GM12873 (cell line): ENCODE results near the gene DMKN.

ENCODE experiments used
- TF ChIP-seq, protein P1 (sequence below): IDR thresholded peaks from 2 replicates; pipeline ENCODE4 v1.5.1; 2012; ENCODE audit warnings: low read depth, mild to moderate bottlenecking, moderate library complexity, low read length, control low read depth; ENCODE audit not compliant: insufficient read depth; ENCODE audit errors: missing control alignments

The DMKN gene, protein sequence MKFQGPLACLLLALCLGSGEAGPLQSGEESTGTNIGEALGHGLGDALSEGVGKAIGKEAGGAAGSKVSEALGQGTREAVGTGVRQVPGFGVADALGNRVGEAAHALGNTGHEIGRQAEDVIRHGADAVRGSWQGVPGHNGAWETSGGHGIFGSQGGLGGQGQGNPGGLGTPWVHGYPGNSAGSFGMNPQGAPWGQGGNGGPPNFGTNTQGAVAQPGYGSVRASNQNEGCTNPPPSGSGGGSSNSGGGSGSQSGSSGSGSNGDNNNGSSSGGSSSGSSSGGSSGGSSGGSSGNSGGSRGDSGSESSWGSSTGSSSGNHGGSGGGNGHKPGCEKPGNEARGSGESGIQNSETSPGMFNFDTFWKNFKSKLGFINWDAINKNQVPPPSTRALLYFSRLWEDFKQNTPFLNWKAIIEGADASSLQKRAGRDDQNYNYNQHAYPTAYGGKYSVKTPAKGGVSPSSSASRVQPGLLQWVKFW

DNA sequence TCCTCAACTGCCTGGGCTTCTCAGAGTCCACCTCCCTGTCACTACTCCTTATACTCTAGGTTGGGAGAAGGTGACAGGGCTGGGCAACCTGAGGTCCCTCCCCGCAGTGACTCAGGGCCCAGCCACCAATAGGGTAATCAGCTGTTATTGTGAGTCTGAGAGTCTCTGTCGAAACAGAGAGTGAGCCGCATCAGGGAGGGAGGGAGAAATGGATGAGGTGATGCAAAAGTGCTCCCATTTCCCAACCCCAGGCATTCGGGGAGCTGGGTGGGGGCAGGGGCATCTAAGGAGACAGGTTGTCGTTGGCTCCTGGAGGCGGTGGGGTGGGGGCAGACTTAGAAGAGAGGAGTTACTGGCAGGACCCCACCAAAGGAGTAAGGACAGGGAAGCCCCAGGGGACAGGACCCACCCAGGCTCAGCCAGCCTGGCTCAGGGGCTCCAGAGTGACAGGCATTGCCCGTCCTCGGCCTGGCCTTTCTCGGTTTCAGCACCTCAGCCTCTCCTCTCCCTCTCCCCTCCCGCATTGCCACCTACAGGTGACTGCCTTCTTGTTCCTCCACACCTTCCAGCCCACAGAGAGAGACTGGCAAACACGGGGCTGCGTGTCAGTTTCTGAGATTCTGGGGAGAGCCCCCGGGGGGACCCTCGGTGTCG is at the start of gene DMKN:
DMKN (minus strand) TSS at position 22 of the 654 bp plus-strand sequence. CDS start 174 bp downstream, outside the sequence.
- TF ChIP-seq, protein P1, sequence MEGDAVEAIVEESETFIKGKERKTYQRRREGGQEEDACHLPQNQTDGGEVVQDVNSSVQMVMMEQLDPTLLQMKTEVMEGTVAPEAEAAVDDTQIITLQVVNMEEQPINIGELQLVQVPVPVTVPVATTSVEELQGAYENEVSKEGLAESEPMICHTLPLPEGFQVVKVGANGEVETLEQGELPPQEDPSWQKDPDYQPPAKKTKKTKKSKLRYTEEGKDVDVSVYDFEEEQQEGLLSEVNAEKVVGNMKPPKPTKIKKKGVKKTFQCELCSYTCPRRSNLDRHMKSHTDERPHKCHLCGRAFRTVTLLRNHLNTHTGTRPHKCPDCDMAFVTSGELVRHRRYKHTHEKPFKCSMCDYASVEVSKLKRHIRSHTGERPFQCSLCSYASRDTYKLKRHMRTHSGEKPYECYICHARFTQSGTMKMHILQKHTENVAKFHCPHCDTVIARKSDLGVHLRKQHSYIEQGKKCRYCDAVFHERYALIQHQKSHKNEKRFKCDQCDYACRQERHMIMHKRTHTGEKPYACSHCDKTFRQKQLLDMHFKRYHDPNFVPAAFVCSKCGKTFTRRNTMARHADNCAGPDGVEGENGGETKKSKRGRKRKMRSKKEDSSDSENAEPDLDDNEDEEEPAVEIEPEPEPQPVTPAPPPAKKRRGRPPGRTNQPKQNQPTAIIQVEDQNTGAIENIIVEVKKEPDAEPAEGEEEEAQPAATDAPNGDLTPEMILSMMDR: peak; percentile 24

DNA sequence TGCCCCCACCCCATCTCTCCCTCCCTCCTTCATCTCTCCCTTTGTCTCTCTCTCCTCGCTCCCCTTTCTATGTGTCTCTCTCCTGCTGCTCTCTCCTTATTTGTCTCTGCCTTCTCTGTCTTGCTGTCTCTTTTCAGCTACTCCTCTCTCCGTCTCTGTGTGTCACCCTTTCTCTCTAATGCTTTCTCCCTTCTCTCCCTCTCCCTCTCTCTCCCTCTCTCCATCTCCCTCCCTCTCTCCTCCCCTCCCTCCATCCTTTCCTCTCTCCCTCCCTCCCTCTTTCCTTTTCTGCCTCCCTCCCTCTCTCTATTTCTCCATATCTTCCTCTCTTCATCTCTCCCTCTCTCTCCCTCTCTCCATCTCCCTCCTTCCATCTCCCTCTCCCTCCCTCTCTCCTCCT is 49.3 kb upstream of the DMKN start:
- TF ChIP-seq, protein P1: no peak

DNA sequence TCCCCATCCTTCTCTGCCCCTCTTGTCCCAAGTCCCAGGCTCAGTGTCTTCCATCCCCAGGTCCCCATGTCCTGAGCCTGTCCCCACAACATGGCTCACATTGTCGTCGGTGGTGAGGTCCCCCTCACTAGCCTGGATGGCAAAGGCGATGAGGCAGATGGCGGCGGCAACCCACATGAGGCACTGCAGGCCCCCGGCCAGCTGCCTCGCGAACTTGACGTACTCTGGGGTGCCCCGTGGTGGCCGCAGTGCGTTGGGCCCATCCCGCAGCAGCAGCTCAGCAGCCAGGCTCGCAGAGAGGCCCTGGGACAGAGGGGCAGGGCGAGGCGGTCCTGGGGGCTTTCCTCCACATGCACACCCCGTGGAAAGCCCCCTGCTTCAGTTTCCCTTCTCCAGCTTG is 48.9 kb upstream of the DMKN start:
- TF ChIP-seq, protein P1: no peak

DNA sequence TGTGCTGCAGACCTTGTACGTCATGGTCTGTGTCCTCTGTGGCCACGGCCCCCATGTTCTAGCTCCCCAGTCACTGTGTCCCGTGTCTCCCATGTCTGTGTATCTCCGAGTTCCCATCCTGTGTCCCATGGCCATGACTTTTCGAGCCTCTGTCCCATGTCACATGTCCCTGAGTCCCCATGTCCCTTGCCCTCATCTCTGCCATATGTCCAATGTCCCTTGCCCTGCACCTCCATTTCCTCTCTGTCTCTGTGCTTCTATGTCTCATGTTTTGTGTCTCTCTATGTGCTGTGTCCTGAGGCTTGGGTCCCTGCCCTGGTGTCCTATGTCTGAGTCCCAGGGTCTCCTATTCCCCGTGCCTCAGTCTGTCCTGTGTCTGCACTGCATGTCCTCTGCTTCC is 48.0 kb upstream of the DMKN start:
- TF ChIP-seq, protein P1: no peak

DNA sequence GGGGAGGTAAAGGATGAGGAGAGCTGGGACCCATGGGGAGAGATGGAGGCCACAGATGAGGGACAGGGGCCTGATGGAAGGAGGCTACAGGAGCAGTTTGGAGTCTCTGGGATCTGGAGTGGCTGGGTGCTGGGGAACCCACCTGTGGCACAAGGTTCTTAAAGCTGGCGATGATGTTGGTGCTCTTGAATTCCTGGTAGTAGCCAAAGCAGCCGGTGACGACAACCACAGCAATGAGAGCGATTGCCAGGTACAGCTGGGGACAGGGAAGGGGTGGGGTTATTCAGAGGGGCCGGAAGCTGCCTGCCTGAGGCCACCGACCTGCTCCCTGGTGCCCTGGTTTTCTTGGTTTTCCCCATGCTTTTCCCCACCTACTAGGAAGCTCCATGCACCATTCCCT is 47.2 kb upstream of the DMKN start:
- TF ChIP-seq, protein P1: no peak

DNA sequence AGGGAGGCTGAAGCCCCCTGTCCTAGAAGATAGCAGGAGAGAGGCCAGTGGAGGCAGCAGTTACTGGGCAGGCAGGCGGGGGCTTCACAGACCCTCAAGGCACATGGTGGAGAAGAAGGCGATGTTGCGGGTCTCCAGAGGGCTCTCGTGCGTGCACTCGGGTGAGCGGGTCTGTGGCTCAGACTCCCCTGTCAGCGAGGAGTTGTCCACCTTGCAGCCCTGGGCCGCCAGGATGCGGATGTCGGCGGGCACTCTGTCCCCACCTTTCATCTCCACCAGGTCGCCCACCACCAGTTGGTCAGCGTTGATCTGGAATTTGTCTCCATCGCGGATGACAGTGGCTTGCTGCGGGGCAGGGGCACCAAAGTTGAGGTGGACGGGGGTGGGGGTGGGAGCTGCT is 46.8 kb upstream of the DMKN start:
- TF ChIP-seq, protein P1: no peak

DNA sequence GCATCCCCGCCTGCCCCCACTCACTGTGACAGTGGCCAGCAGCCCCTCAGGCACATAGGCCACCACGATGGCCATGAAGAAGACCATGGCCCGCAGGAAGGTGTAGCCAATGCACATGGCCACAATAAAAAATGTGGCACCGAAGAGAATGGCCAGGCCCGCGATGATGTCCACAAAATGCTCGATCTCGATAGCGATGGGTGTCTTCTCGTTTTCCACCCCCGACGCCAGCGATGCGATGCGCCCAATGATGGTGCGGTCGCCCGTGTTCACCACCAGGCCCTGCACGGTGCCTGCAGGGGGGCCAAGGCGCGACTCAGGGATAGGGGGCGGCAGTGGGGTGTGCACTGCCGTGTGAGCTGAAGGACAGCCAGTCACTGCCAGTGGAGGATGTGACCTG is 46.3 kb upstream of the DMKN start:
- TF ChIP-seq, protein P1: no peak
